ENCODE results near the gene ABCG2.

The ABCG2 gene

DNA sequence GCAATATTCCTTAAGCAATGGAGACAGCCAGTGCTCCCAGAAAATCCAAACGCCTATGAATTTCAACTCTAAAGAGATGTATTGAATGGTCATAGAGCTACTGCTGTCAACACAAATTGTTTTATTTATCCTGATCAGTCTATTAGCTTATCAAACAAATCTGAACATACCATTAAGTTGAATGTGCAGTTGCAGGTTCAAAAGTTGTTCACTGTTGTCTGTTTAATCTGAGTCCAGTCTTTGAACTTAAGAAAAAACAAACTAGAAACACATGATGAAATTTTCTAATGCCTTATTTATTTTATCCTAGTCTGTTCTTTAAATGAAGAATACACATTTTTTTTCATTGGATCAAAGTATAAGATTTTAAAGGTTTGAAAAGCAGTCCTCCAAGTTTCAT is 77.8 kb downstream of the ABCG2 start:
- H3K36me3 ChIP-seq (ENCODE audit: control insufficient read depth, insufficient read depth, low read length), result no peaks in the 10 kb centered on the region
- no peak overlapping the region for H3K4me3 ChIP-seq (ENCODE audit: low read length)
- no peak overlapping the region for H3K27ac ChIP-seq (ENCODE audit: low read depth, low read length)
- no peaks in the 10 kb centered on the region for H3K4me1 ChIP-seq (ENCODE audit: control insufficient read depth, insufficient read depth, low read length)
- H3K27me3 ChIP-seq (ENCODE audit: control insufficient read depth, insufficient read depth, low read length), result no peaks in the 10 kb centered on the region
- no peak overlapping the region for H3K9ac ChIP-seq (ENCODE audit: low read length)

DNA sequence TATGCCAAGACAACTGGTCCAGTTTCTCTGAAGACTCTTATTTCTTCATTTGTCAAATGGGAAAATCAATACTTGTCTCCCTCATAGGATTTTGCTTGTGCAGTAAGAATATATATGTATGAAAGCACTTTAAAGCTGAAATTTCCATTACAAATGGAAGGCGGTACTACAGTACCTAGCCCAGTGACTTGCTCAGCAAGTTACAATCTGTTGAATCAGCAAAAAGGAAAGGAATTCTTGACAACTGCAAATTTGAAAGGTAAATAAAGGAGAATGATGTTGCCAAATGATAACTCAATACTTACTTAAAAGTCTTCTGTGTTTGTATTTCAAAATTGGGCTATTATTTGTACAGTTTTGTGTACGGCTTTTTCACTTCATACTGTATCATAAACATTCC is 79.9 kb downstream of the ABCG2 start:
- no peak overlapping the region for H3K27ac ChIP-seq (ENCODE audit: low read depth, low read length)
- no peaks in the 10 kb centered on the region for H3K27me3 ChIP-seq (ENCODE audit: control insufficient read depth, insufficient read depth, low read length)
- H3K36me3 ChIP-seq (ENCODE audit: control insufficient read depth, insufficient read depth, low read length), result peaks cover 3% of the 10 kb centered on the region
- no peak overlapping the region for H3K9ac ChIP-seq (ENCODE audit: low read length)
- H3K4me1 ChIP-seq (ENCODE audit: control insufficient read depth, insufficient read depth, low read length), result no peaks in the 10 kb centered on the region
- H3K4me3 ChIP-seq (ENCODE audit: low read length), result no peak overlapping the region

GRCh38 chr4:88077911-88078524 is 80.4 kb downstream of the ABCG2 start:
- Histone ChIP-seq H3K4me1 (ENCODE audit: control insufficient read depth, insufficient read depth, low read length) (no peaks in the 10 kb centered on the region), H3K9ac (ENCODE audit: low read length) (no peak overlapping the region), H3K27ac (ENCODE audit: low read depth, low read length) (no peak overlapping the region), H3K4me3 (ENCODE audit: low read length) (no peak overlapping the region), H3K27me3 (ENCODE audit: control insufficient read depth, insufficient read depth, low read length) (no peaks in the 10 kb centered on the region), H3K36me3 (ENCODE audit: control insufficient read depth, insufficient read depth, low read length) (peaks cover 3% of the 10 kb centered on the region)

GRCh38 chr4:88075336-88075735 is 83.1 kb downstream of the ABCG2 start:
- peaks cover 14% of the 10 kb centered on the region for H3K36me3 ChIP-seq (ENCODE audit: control insufficient read depth, insufficient read depth, low read length)
- H3K4me1 ChIP-seq (ENCODE audit: control insufficient read depth, insufficient read depth, low read length), result no peaks in the 10 kb centered on the region
- H3K4me3 ChIP-seq (ENCODE audit: low read length), result no peak overlapping the region
- no peak overlapping the region for H3K27ac ChIP-seq (ENCODE audit: low read depth, low read length)
- H3K27me3 ChIP-seq (ENCODE audit: control insufficient read depth, insufficient read depth, low read length), result no peaks in the 10 kb centered on the region
- H3K9ac ChIP-seq (ENCODE audit: low read length), result no peak overlapping the region

GRCh38 chr4:88070031-88070430 is 88.4 kb downstream of the ABCG2 start:
- Histone ChIP-seq H3K36me3 (ENCODE audit: control insufficient read depth, insufficient read depth, low read length) (peaks cover 24% of the 10 kb centered on the region), H3K27ac (ENCODE audit: low read depth, low read length) (no peak overlapping the region), H3K9ac (ENCODE audit: low read length) (no peak overlapping the region), H3K4me1 (ENCODE audit: control insufficient read depth, insufficient read depth, low read length) (no peaks in the 10 kb centered on the region), H3K27me3 (ENCODE audit: control insufficient read depth, insufficient read depth, low read length) (no peaks in the 10 kb centered on the region), H3K4me3 (ENCODE audit: low read length) (no peak overlapping the region)

GRCh38 chr4:88064410-88064809 is 94.0 kb downstream of the ABCG2 start:
- no peak overlapping the region for H3K27ac ChIP-seq (ENCODE audit: low read depth, low read length)
- no peaks in the 10 kb centered on the region for H3K4me1 ChIP-seq (ENCODE audit: control insufficient read depth, insufficient read depth, low read length)
- no peak overlapping the region for H3K4me3 ChIP-seq (ENCODE audit: low read length)
- H3K9ac ChIP-seq (ENCODE audit: low read length), result no peak overlapping the region
- peaks cover 10% of the 10 kb centered on the region for H3K36me3 ChIP-seq (ENCODE audit: control insufficient read depth, insufficient read depth, low read length)
- no peaks in the 10 kb centered on the region for H3K27me3 ChIP-seq (ENCODE audit: control insufficient read depth, insufficient read depth, low read length)

- Histone ChIP-seq H3K27ac (ENCODE audit: low read depth, low read length) (no peak overlapping the region), H3K4me3 (ENCODE audit: low read length) (no peak overlapping the region), H3K36me3 (ENCODE audit: control insufficient read depth, insufficient read depth, low read length) (peaks cover 10% of the 10 kb centered on the region), H3K4me1 (ENCODE audit: control insufficient read depth, insufficient read depth, low read length) (no peaks in the 10 kb centered on the region), H3K9ac (ENCODE audit: low read length) (no peak overlapping the region), H3K27me3 (ENCODE audit: control insufficient read depth, insufficient read depth, low read length) (no peaks in the 10 kb centered on the region)
Observed at GRCh38 chr4:88063634-88064296, 94.7 kb downstream of the ABCG2 start.

GRCh38 chr4:88062843-88063242 is 95.6 kb downstream of the ABCG2 start:
- H3K27ac ChIP-seq (ENCODE audit: low read depth, low read length), result no peak overlapping the region

GRCh38 chr4:88062311-88062710 is 96.1 kb downstream of the ABCG2 start:
- H3K27ac ChIP-seq (ENCODE audit: low read depth, low read length), result no peak overlapping the region

More at GRCh38 chr4:88062843-88063242, 95.6 kb downstream of the ABCG2 start:
- no peaks in the 10 kb centered on the region for H3K27me3 ChIP-seq (ENCODE audit: control insufficient read depth, insufficient read depth, low read length)
- H3K4me1 ChIP-seq (ENCODE audit: control insufficient read depth, insufficient read depth, low read length), result no peaks in the 10 kb centered on the region
- H3K36me3 ChIP-seq (ENCODE audit: control insufficient read depth, insufficient read depth, low read length), result peaks cover 8% of the 10 kb centered on the region
- no peak overlapping the region for H3K4me3 ChIP-seq (ENCODE audit: low read length)
- H3K9ac ChIP-seq (ENCODE audit: low read length), result no peak overlapping the region

GRCh38 chr4:88060431-88060830 is 98.0 kb downstream of the ABCG2 start:
- H3K36me3 ChIP-seq (ENCODE audit: control insufficient read depth, insufficient read depth, low read length), result peaks cover 2% of the 10 kb centered on the region
- no peak overlapping the region for H3K9ac ChIP-seq (ENCODE audit: low read length)
- H3K27me3 ChIP-seq (ENCODE audit: control insufficient read depth, insufficient read depth, low read length), result no peaks in the 10 kb centered on the region
- no peaks in the 10 kb centered on the region for H3K4me1 ChIP-seq (ENCODE audit: control insufficient read depth, insufficient read depth, low read length)
- no peak overlapping the region for H3K4me3 ChIP-seq (ENCODE audit: low read length)
- no peak overlapping the region for H3K27ac ChIP-seq (ENCODE audit: low read depth, low read length)

More at GRCh38 chr4:88062311-88062710, 96.1 kb downstream of the ABCG2 start:
- H3K4me1 ChIP-seq (ENCODE audit: control insufficient read depth, insufficient read depth, low read length), result no peaks in the 10 kb centered on the region
- H3K9ac ChIP-seq (ENCODE audit: low read length), result no peak overlapping the region
- no peak overlapping the region for H3K4me3 ChIP-seq (ENCODE audit: low read length)
- peaks cover 3% of the 10 kb centered on the region for H3K36me3 ChIP-seq (ENCODE audit: control insufficient read depth, insufficient read depth, low read length)
- no peaks in the 10 kb centered on the region for H3K27me3 ChIP-seq (ENCODE audit: control insufficient read depth, insufficient read depth, low read length)

DNA sequence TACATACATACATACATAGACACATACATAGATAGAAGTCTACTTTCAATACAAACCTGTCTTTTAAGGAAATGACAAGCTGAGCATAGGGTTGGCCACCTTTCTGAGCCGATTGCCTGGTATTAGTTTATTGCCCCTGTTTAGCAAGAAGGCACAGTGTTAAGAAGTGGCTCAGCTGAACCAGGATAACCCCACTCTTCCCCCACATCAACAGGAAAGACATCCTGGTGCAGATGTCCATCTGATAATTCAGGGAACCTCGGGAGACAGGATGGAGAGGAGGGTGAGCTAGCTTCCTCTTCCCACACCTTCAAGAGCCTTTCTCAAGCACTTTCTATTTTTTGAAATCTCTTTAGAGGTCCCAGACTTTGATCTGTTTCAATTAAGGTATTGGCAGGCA is 98.7 kb downstream of the ABCG2 start:
- no peak overlapping the region for H3K9ac ChIP-seq (ENCODE audit: low read length)
- H3K27ac ChIP-seq (ENCODE audit: low read depth, low read length), result no peak overlapping the region
- no peaks in the 10 kb centered on the region for H3K4me1 ChIP-seq (ENCODE audit: control insufficient read depth, insufficient read depth, low read length)
- no peaks in the 10 kb centered on the region for H3K27me3 ChIP-seq (ENCODE audit: control insufficient read depth, insufficient read depth, low read length)
- no peak overlapping the region for H3K4me3 ChIP-seq (ENCODE audit: low read length)
- peaks cover 2% of the 10 kb centered on the region for H3K36me3 ChIP-seq (ENCODE audit: control insufficient read depth, insufficient read depth, low read length)

- H3K36me3 ChIP-seq (ENCODE audit: control insufficient read depth, insufficient read depth, low read length), result peaks cover 2% of the 10 kb centered on the region
Observed at GRCh38 chr4:88058295-88058694, 100.1 kb downstream of the ABCG2 start.

GRCh38 chr4:88054901-88055300 is 103.5 kb downstream of the ABCG2 start:
- Histone ChIP-seq H3K9ac (ENCODE audit: low read length) (no peak overlapping the region), H3K27ac (ENCODE audit: low read depth, low read length) (no peak overlapping the region), H3K4me3 (ENCODE audit: low read length) (no peak overlapping the region), H3K27me3 (ENCODE audit: control insufficient read depth, insufficient read depth, low read length) (no peaks in the 10 kb centered on the region), H3K36me3 (ENCODE audit: control insufficient read depth, insufficient read depth, low read length) (peaks cover 2% of the 10 kb centered on the region), H3K4me1 (ENCODE audit: control insufficient read depth, insufficient read depth, low read length) (no peaks in the 10 kb centered on the region)

More at GRCh38 chr4:88058295-88058694, 100.1 kb downstream of the ABCG2 start:
- H3K27me3 ChIP-seq (ENCODE audit: control insufficient read depth, insufficient read depth, low read length), result no peaks in the 10 kb centered on the region
- no peak overlapping the region for H3K4me3 ChIP-seq (ENCODE audit: low read length)
- H3K27ac ChIP-seq (ENCODE audit: low read depth, low read length), result no peak overlapping the region
- no peak overlapping the region for H3K9ac ChIP-seq (ENCODE audit: low read length)
- H3K4me1 ChIP-seq (ENCODE audit: control insufficient read depth, insufficient read depth, low read length), result no peaks in the 10 kb centered on the region
